ENCODE results near the gene SLCO4C1. TPM values are rescaled to one million over a fixed set of nuclear protein-coding genes. Genes with fewer than 3 reads are reported as not detected.

The SLCO4C1 gene
- total and polyA plus RNA-seq, 2 of the 13 experiments (the other 11 are each of a cell fraction or from before 2014, with no cell fraction given): 1.3 to 7.8 TPM

DNA sequence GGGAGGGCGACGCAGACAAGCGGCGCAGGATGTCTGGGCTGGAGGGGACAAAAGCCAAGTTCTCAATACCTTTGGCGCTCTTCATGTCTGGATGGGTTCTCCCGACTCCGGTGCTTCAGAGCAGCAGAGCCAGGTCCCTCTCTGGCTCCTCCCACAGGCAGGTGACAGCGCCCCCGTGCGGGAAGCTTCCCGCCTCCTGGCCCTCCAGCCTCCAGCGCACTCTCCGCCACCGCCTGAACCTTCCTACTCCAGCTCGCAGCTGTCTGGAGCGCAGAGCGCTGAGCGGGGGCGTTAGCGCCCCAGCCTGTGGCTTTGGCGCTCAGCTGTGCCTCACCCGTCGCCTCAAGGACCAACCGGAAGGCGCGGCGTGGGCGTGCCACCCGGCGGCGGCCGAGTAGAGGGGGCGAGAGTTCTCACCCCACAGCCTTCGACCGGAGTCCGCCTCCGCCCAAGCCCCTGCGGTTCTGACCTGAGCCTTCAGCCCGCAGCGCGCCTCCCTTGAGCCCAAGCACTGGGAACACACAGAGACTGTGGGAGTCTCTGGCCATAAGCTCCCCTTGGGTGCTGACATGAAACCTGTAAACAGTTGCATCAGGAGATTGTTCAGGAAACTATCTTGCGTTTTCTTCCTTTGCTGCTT lies at the start of gene SLCO4C1 (continued):
- TF ChIP-seq ZNF230 (CRISPR knock-in tag; IDR thresholded peaks at IDR 0.05) (peak; percentile 29; the same call in 1 of the 2 replicates), SRSF9 (IDR thresholded peaks at IDR 0.05; ENCODE audit: borderline replicate concordance, insufficient read depth, low read depth, low read length, poor library complexity, severe bottlenecking) (no peak), ZNF850 (CRISPR knock-in tag; conservative IDR thresholded peaks at IDR 0.05) (peak; percentile 92), ZBTB21 (CRISPR knock-in tag; IDR thresholded peaks at IDR 0.05) (no peak), JARID2 (CRISPR knock-in tag; IDR thresholded peaks at IDR 0.05; ENCODE audit: insufficient replicate concordance) (no peak), ZSCAN21 (CRISPR knock-in tag; IDR thresholded peaks at IDR 0.05; ENCODE audit: borderline replicate concordance) (peak; percentile 85), SRF (IDR thresholded peaks at IDR 0.05; ENCODE audit: low read depth, low read length) (no peak), ZNF282 (IDR thresholded peaks at IDR 0.05; ENCODE audit: partially characterized antibody) (no peak), ARID2 (CRISPR knock-in tag; IDR thresholded peaks at IDR 0.05; ENCODE audit: borderline replicate concordance) (no peak), MTA3 (CRISPR knock-in tag; IDR thresholded peaks at IDR 0.05) (no peak), ZSCAN9 (CRISPR knock-in tag; IDR thresholded peaks at IDR 0.05; ENCODE audit: borderline replicate concordance) (peak; percentile 44; the same call in 1 of the 2 replicates), STAT5B (CRISPR knock-in tag; IDR thresholded peaks at IDR 0.05) (no peak), IRX3 (CRISPR knock-in tag; IDR thresholded peaks at IDR 0.05; ENCODE audit: borderline replicate concordance, low read depth) (peak; percentile 45; the same call in 1 of the 2 replicates), DR1 (CRISPR knock-in tag; IDR thresholded peaks at IDR 0.05) (peak; percentile 86), ZNF556 (CRISPR knock-in tag; IDR thresholded peaks at IDR 0.05; ENCODE audit: borderline replicate concordance) (peak; percentile 77; the same call in 1 of the 2 replicates), ZC3H4 (CRISPR knock-in tag; IDR thresholded peaks at IDR 0.05; ENCODE audit: borderline replicate concordance) (no peak), ZMYM3 (CRISPR knock-in tag; IDR thresholded peaks at IDR 0.05) (peak; percentile 87), KLF16 (CRISPR knock-in tag; IDR thresholded peaks at IDR 0.05) (peak in 1 of 2 experiments; percentile 89; a peak in 2 of 4 replicates), NFKBIZ (CRISPR knock-in tag; IDR thresholded peaks at IDR 0.05) (no peak), MED1 (CRISPR knock-in tag; IDR thresholded peaks at IDR 0.05) (no peak; the same call in none of the 2 replicates)
- TF ChIP-seq, protein P1, sequence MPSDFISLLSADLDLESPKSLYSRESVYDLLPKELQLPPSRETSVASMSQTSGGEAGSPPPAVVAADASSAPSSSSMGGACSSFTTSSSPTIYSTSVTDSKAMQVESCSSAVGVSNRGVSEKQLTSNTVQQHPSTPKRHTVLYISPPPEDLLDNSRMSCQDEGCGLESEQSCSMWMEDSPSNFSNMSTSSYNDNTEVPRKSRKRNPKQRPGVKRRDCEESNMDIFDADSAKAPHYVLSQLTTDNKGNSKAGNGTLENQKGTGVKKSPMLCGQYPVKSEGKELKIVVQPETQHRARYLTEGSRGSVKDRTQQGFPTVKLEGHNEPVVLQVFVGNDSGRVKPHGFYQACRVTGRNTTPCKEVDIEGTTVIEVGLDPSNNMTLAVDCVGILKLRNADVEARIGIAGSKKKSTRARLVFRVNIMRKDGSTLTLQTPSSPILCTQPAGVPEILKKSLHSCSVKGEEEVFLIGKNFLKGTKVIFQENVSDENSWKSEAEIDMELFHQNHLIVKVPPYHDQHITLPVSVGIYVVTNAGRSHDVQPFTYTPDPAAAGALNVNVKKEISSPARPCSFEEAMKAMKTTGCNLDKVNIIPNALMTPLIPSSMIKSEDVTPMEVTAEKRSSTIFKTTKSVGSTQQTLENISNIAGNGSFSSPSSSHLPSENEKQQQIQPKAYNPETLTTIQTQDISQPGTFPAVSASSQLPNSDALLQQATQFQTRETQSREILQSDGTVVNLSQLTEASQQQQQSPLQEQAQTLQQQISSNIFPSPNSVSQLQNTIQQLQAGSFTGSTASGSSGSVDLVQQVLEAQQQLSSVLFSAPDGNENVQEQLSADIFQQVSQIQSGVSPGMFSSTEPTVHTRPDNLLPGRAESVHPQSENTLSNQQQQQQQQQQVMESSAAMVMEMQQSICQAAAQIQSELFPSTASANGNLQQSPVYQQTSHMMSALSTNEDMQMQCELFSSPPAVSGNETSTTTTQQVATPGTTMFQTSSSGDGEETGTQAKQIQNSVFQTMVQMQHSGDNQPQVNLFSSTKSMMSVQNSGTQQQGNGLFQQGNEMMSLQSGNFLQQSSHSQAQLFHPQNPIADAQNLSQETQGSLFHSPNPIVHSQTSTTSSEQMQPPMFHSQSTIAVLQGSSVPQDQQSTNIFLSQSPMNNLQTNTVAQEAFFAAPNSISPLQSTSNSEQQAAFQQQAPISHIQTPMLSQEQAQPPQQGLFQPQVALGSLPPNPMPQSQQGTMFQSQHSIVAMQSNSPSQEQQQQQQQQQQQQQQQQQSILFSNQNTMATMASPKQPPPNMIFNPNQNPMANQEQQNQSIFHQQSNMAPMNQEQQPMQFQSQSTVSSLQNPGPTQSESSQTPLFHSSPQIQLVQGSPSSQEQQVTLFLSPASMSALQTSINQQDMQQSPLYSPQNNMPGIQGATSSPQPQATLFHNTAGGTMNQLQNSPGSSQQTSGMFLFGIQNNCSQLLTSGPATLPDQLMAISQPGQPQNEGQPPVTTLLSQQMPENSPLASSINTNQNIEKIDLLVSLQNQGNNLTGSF (CRISPR knock-in tag; IDR thresholded peaks at IDR 0.05): peak; percentile 53; the same call in 1 of the 2 replicates
- TF ChIP-seq, protein P2, sequence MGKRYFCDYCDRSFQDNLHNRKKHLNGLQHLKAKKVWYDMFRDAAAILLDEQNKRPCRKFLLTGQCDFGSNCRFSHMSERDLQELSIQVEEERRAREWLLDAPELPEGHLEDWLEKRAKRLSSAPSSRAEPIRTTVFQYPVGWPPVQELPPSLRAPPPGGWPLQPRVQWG (CRISPR knock-in tag; IDR thresholded peaks at IDR 0.05; ENCODE audit: borderline replicate concordance, low read depth): no peak
- TF ChIP-seq, protein P3, sequence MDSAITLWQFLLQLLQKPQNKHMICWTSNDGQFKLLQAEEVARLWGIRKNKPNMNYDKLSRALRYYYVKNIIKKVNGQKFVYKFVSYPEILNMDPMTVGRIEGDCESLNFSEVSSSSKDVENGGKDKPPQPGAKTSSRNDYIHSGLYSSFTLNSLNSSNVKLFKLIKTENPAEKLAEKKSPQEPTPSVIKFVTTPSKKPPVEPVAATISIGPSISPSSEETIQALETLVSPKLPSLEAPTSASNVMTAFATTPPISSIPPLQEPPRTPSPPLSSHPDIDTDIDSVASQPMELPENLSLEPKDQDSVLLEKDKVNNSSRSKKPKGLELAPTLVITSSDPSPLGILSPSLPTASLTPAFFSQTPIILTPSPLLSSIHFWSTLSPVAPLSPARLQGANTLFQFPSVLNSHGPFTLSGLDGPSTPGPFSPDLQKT (CRISPR knock-in tag; IDR thresholded peaks at IDR 0.05; ENCODE audit: borderline replicate concordance): no peak
